Thoracic aorta (tissue), 2 donors: ENCODE measurements around the gene MYOCOS. TPM values are rescaled to one million over a fixed set of nuclear protein-coding genes. Genes with fewer than 3 reads are reported as not detected.

ENCODE experiments used
- ATAC-seq: fragments of 150-250 bp; one replicate; pipeline ENCODE4 v1.8.0; 2017; ENCODE audit warnings: low read depth; ENCODE audit not compliant: insufficient number of reproducible peaks, low FRiP score
- DNase-seq: peaks from one replicate; pipeline ENCODE4 v3.0.0-alpha.2; 2020; ENCODE audit warnings: low spot score
- H3K27ac ChIP-seq, 2 donors: fragments of 200-600 bp; sonication (generic); 1 replicate in 1 of 2; 2 replicates in 1 of 2; pipeline ENCODE4 v1.5.1; 2016; ENCODE audit warnings: mild to moderate bottlenecking in 2 of 2, moderate library complexity in 2 of 2
- H3K27me3 ChIP-seq: fragments of 200-600 bp; sonication (generic); replicated peaks from 2 replicates; pipeline ENCODE4 v1.6.0; 2016; ENCODE audit warnings: mild to moderate bottlenecking; ENCODE audit not compliant: insufficient read depth
- H3K36me3 ChIP-seq: fragments of 200-600 bp; sonication (generic); one replicate; pipeline ENCODE4 v1.5.1; 2016
- H3K4me1 ChIP-seq, 2 donors: fragments of 200-600 bp; sonication (generic); 1 replicate in 1 of 2; 2 replicates in 1 of 2; pipeline versions ENCODE4 v1.5.1 to v1.6.0; 2016; ENCODE audit warnings: low read depth in 2 of 2, mild to moderate bottlenecking in 1 of 2; ENCODE audit not compliant: control insufficient read depth in 1 of 2
- H3K4me3 ChIP-seq: fragments of 200-600 bp; sonication (generic); 2 replicates; pipeline ENCODE4 v1.5.1; 2016; ENCODE audit warnings: mild to moderate bottlenecking
- H3K9me3 ChIP-seq: fragments of 200-600 bp; sonication (generic); 2 replicates; pipeline ENCODE4 v1.5.1; 2016
- CTCF ChIP-seq: fragments of 200-600 bp; sonication (generic); IDR thresholded peaks from one replicate; pipeline ENCODE4 v1.5.1; 2019; ENCODE audit warnings: antibody characterized with exemption
- total RNA-seq, 2 donors: library from RNA; depleted of rRNA; stranded (reverse); fragments of >200 nt; gene quantifications; one replicate each; pipeline versions ENCODE4 v1.1.0 to v1.2.3, GENCODE V29; 2016

MYOCOS gene
- total RNA-seq, 2 donors from 2014 or later = not detected

- no peak for TF ChIP-seq CTCF
- Histone ChIP-seq H3K27me3 (no peaks in the 10 kb centered on the region), H3K36me3 (no peaks in the 10 kb centered on the region), H3K4me3 (no peak overlapping the region), H3K27ac (no peak overlapping the region), H3K4me1 (peaks cover 0 to 28% of the 10 kb centered on the region in 2 donors), H3K9me3 (no peaks in the 10 kb centered on the region)
- no peak for ATAC-seq
- DNase-seq = no peak
Observed at GRCh38 chr1:171666114-171666769, 44.2 kb downstream of the MYOCOS start.

GRCh38 chr1:171668372-171668771, 46.3 kb downstream of the MYOCOS start:
- H3K36me3 ChIP-seq = no peaks in the 10 kb centered on the region
- no peak overlapping the region for H3K4me3 ChIP-seq
- no peaks in the 10 kb centered on the region for H3K27me3 ChIP-seq
- H3K27ac ChIP-seq = no peak overlapping the region
- ATAC-seq (no peak), DNase-seq (no peak)
- peaks cover 0 to 25% of the 10 kb centered on the region in 2 donors for H3K4me1 ChIP-seq
- no peaks in the 10 kb centered on the region for H3K9me3 ChIP-seq
- TF ChIP-seq CTCF = no peak

GRCh38 chr1:171670739-171671138, 48.7 kb downstream of the MYOCOS start:
- no peaks in the 10 kb centered on the region for H3K36me3 ChIP-seq
- peaks cover 15 to 30% of the 10 kb centered on the region in 2 donors for H3K4me1 ChIP-seq
- H3K27ac ChIP-seq = no peak overlapping the region
- H3K4me3 ChIP-seq = no peak overlapping the region
- H3K27me3 ChIP-seq = no peaks in the 10 kb centered on the region
- DNase-seq = no peak
- ATAC-seq = no peak
- TF ChIP-seq CTCF = no peak
- H3K9me3 ChIP-seq = no peaks in the 10 kb centered on the region

GRCh38 chr1:171674431-171675405, 52.7 kb downstream of the MYOCOS start:
- ATAC-seq = peak; percentile 51
- TF ChIP-seq CTCF = no peak
- H3K4me1 ChIP-seq = peaks cover 15 to 33% of the 10 kb centered on the region in 2 donors

More at GRCh38 chr1:171674431-171675405, 52.7 kb downstream of the MYOCOS start:
- no peak overlapping the region for H3K4me3 ChIP-seq
- no peaks in the 10 kb centered on the region for H3K27me3 ChIP-seq
- no peaks in the 10 kb centered on the region for H3K36me3 ChIP-seq
- peak overlapping the region; percentile 75 to 79 for H3K27ac ChIP-seq
- H3K9me3 ChIP-seq = no peaks in the 10 kb centered on the region
- no peak for DNase-seq

Other genes starting within 250 kb of the MYOCOS start
- 100 to 1,000 TPM in 1 of 2 donors, 10 to 100 TPM in 1; 73.9 to 127 TPM for gene PRRC2C, start 136.7 kb upstream of the MYOCOS start, total RNA-seq
- 10 to 100 TPM; 37.2 to 38.4 TPM for gene MYOC, start 30.4 kb downstream of the MYOCOS start, total RNA-seq
- gene VAMP4, start 119.8 kb downstream of the MYOCOS start, total RNA-seq = 10 to 100 TPM; 25.5 to 26.1 TPM
- gene METTL13, start 159.4 kb downstream of the MYOCOS start, total RNA-seq = 10 to 100 TPM; 15.7 to 24.8 TPM
- 1 to 10 TPM; 5.8 to 7.5 TPM for gene DNM3, start 219.3 kb downstream of the MYOCOS start, total RNA-seq